ENCODE measurements around the gene PJVK. TPM values are rescaled to one million over a fixed set of nuclear protein-coding genes. Genes with fewer than 3 reads are reported as not detected.
A peak's percentile ranks its signal among the peaks of the same experiment; 100 is the strongest.

Gene PJVK
- total and polyA plus RNA-seq, 2 of the 13 experiments (the other 11 are each of a cell fraction or from before 2014, with no cell fraction given) = 1.2 to 2.6 TPM

- TF ChIP-seq ZNF407 (CRISPR knock-in tag; IDR thresholded peaks at IDR 0.05; ENCODE audit: not compliant biosample characterization) (no peak), GZF1 (CRISPR knock-in tag; IDR thresholded peaks at IDR 0.05) (no peak), ZNF556 (CRISPR knock-in tag; IDR thresholded peaks at IDR 0.05; ENCODE audit: borderline replicate concordance) (no peak), HNF1A (IDR thresholded peaks at IDR 0.05; ENCODE audit: low read depth) (no peak), HNF1A (CRISPR knock-in tag; IDR thresholded peaks at IDR 0.05; ENCODE audit: borderline replicate concordance) (no peak), SOX13 (IDR thresholded peaks at IDR 0.05) (no peak), SOX13 (CRISPR knock-in tag; conservative IDR thresholded peaks at IDR 0.05 in 1 of 2, IDR thresholded peaks at IDR 0.05 in 1 of 2) (0 out of 4 replicates have a peak, but pooled peaks of 1 of the 2 experiments have one; percentile 1), ZNF367 (CRISPR knock-in tag; IDR thresholded peaks at IDR 0.05; ENCODE audit: borderline replicate concordance) (no peak), ZFP91 (CRISPR knock-in tag; IDR thresholded peaks at IDR 0.05; ENCODE audit: borderline replicate concordance) (no peak), FOXO4 (CRISPR knock-in tag; conservative IDR thresholded peaks at IDR 0.05) (no peak), ZNF101 (CRISPR knock-in tag; IDR thresholded peaks at IDR 0.05; ENCODE audit: borderline replicate concordance, low read depth) (no peak), HNRNPLL (IDR thresholded peaks at IDR 0.05; ENCODE audit: low read depth, low read length, poor library complexity, severe bottlenecking) (peak; percentile 66)
Observed at GRCh38 chr2:178413472-178414265, 37.5 kb upstream of the PJVK start (continued).
